Ascending aorta (tissue), 2 donors: ENCODE results near the gene PPP2R5A. TPM values are rescaled to one million over a fixed set of nuclear protein-coding genes. Genes with fewer than 3 reads are reported as not detected.

Experiments
- DNase-seq, 2 donors: peaks; one replicate each; pipeline ENCODE4 v3.0.0-alpha.2; 2019; ENCODE audit warnings: low spot score in 2 of 2
- H3K27ac ChIP-seq, 2 donors: fragments of 200-600 bp; sonication (generic); one replicate each; pipeline ENCODE4 v1.5.1; 2016 to 2017; ENCODE audit warnings: mild to moderate bottlenecking in 1 of 2
- H3K27me3 ChIP-seq: fragments of 200-600 bp; sonication (generic); one replicate; pipeline ENCODE4 v1.5.1; 2017
- H3K36me3 ChIP-seq, 2 donors: fragments of 200-600 bp; sonication (generic); one replicate each; pipeline ENCODE4 v1.5.1; 2016
- H3K4me1 ChIP-seq, 2 donors: fragments of 200-600 bp; sonication (generic); one replicate each; pipeline ENCODE4 v1.5.1; 2016 to 2017; ENCODE audit warnings: mild to moderate bottlenecking in 1 of 2
- H3K4me3 ChIP-seq, 2 donors: fragments of 200-600 bp; sonication (generic); one replicate each; pipeline ENCODE4 v1.5.1; 2016 to 2017; ENCODE audit warnings: mild to moderate bottlenecking in 1 of 2
- H3K9me3 ChIP-seq, 2 donors: fragments of 200-600 bp; sonication (generic); one replicate each; pipeline ENCODE4 v1.5.1; 2016
- CTCF ChIP-seq, 3 experiments: fragments of 200-600 bp in 2 of 3; fragments of 450-650 bp in 1 of 3; sonication (generic) in 2 of 3; IDR thresholded peaks; one replicate each; pipeline ENCODE4 v1.5.1; 2016 to 2019; ENCODE audit warnings: antibody characterized with exemption in 3 of 3, mild to moderate bottlenecking in 1 of 3, moderate library complexity in 1 of 3
- intact Hi-C: fragments of 100-400 bp; cut with DNase I; formaldehyde crosslinking; loops from one replicate; pipeline ENCODE4 v1.15.1; 2023
- total RNA-seq: library from RNA; depleted of rRNA; stranded (reverse); fragments of >200 nt; gene quantifications from one replicate; pipeline ENCODE4 v1.1.0, GENCODE V29; 2016

PPP2R5A gene
- total RNA-seq, 1 donor from 2014 or later: 64.7 TPM

GRCh38 chr1:212351588-212352362 is 66.6 kb downstream of the PPP2R5A start:
- Histone ChIP-seq H3K36me3 (peaks cover 21 to 49% of the 10 kb centered on the region in 2 donors), H3K27me3 (no peaks in the 10 kb centered on the region), H3K9me3 (no peaks in the 10 kb centered on the region), H3K27ac (no peak overlapping the region), H3K4me3 (no peak overlapping the region), H3K4me1 (no peaks in the 10 kb centered on the region)
- intact Hi-C loops: no loop called here
- no peak for DNase-seq
- no peak for TF ChIP-seq CTCF (IDR thresholded peaks at IDR 0.05)

- DNase-seq: no peak
- H3K27ac ChIP-seq: no peak overlapping the region
- no peaks in the 10 kb centered on the region for H3K27me3 ChIP-seq
- H3K4me1 ChIP-seq: no peaks in the 10 kb centered on the region
- H3K36me3 ChIP-seq: peaks cover 20 to 50% of the 10 kb centered on the region in 2 donors
- no peak for TF ChIP-seq CTCF (IDR thresholded peaks at IDR 0.05)
- H3K4me3 ChIP-seq: no peak overlapping the region
- intact Hi-C loops: no loop called here
- no peaks in the 10 kb centered on the region for H3K9me3 ChIP-seq
These were observed 68.0 kb downstream of the PPP2R5A start for GRCh38 chr1:212353181-212353580.

DNA sequence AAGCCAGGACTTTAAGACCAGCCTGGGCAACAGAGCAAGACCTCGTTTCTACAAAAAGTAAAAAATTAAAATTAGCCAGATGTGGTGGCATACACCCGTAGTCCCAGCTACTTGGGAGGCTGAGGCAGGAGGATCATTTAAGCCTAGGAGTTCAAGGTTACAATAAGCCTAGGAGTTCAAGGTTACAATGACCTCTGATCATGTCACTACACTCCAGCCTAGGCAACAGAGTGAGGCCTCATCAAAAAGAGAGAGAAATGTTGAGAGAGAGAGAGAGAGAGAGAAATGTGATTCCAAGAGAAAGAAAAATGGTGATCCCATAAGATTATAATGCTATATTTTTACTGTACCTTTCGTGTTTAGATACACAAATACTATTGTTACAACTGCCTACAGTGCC is 69.3 kb downstream of the PPP2R5A start:
- no peak for TF ChIP-seq CTCF (IDR thresholded peaks at IDR 0.05)
- H3K9me3 ChIP-seq: no peaks in the 10 kb centered on the region
- DNase-seq: no peak
- no peaks in the 10 kb centered on the region for H3K4me1 ChIP-seq
- peaks cover 27 to 48% of the 10 kb centered on the region in 2 donors for H3K36me3 ChIP-seq
- intact Hi-C loops: no loop called here
- no peak overlapping the region for H3K27ac ChIP-seq
- H3K27me3 ChIP-seq: no peaks in the 10 kb centered on the region
- no peak overlapping the region for H3K4me3 ChIP-seq

DNA sequence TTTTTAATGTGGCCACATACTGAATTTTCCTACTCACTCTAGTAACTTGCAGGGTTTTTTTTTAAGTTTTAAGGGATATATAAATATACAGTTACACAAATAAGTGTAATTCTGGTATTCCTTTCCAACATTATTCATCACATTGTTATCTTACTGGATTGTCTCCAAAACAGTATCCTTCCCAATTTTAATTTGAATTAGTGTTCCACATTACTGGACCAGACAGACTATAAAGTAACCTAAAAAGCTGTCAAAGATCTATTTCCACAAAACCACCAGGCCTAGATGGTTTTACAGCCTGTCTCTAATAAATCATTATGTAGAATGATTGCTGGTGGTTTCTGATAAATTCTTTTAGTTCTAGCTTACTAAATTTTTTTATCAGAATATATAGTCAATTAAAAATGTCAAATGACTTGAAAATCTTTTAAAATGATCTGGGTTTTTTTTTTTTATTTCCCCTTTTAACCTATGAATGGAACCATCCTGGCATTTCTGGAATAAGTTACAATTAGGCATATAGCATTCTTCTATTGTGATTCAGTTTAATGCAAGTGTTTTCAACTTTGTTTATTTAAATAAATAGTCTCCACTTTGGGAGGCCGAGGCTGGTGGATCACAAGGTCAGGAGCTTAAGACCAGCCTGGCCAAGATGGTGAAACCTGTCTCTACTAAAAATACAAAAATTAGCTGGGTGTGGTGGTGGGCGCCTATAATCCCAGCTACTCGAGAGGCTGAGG is 70.2 kb downstream of the PPP2R5A start:
- DNase-seq: no peak
- intact Hi-C loops: no loop called here
- TF ChIP-seq CTCF (IDR thresholded peaks at IDR 0.05): no peak
- Histone ChIP-seq H3K9me3 (no peaks in the 10 kb centered on the region), H3K36me3 (peaks cover 35 to 54% of the 10 kb centered on the region in 2 donors), H3K27me3 (no peaks in the 10 kb centered on the region), H3K4me3 (no peak overlapping the region), H3K4me1 (no peaks in the 10 kb centered on the region), H3K27ac (no peak overlapping the region)

DNA sequence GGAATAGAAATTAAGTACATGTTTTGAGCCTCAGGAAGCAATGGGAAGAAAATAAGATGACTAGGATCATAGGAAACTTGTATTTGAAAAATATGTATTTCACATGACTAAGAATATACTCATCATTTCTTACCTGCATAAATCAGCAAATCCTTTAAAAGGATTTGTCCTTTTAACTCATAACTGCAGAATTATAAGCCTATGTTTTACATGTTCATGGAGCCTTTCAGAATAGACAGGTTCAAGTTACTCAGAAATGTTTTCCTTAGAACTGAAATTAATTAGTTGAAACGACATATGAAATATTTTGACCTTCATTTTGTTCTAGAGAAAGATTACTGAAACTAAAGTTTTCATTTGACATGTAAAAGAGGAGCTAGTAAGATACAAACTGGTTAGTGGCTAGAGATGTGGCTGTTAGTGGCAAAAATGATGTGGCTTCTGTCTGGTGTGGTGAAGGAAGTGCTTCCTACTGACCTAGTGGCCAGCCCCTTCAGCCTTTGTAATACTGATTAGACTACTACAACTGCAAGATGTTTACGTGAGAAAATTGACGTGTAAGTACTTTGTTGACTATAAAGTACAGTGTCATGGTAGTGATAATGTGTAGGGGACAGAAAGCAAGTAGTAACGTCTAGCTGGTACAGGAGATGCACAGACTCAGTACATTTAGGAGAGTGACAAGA is 74.7 kb downstream of the PPP2R5A start:
- intact Hi-C loops: no loop called here
- Histone ChIP-seq H3K36me3 (peaks cover 28 to 66% of the 10 kb centered on the region in 2 donors), H3K4me1 (no peaks in the 10 kb centered on the region), H3K27me3 (no peaks in the 10 kb centered on the region), H3K9me3 (no peaks in the 10 kb centered on the region), H3K27ac (no peak overlapping the region), H3K4me3 (no peak overlapping the region)
- TF ChIP-seq CTCF (IDR thresholded peaks at IDR 0.05): no peak
- DNase-seq: no peak
